Myocyte (in vitro differentiated cells): Measurements from ENCODE around the gene LGALS13. TPM values are rescaled to one million over a fixed set of nuclear protein-coding genes. Genes with fewer than 3 reads are reported as not detected.
"Not testable (repeated sequence)": the region's sequence is repeated elsewhere in the genome, so short reads cannot be mapped to it uniquely, and the experiment has no call there.

ENCODE experiments used
- DNase-seq: peaks from one replicate; pipeline ENCODE4 v3.0.0-alpha.2; 2012; ENCODE audit warnings: low read depth
- total RNA-seq: library from RNA; depleted of rRNA; stranded (reverse); fragments of >200 nt; gene quantifications from 2 replicates; pipeline ENCODE4 v1.2.3, GENCODE V29; 2014

LGALS13 gene
- total RNA-seq, 1 donor from 2014 or later = not detected

DNA sequence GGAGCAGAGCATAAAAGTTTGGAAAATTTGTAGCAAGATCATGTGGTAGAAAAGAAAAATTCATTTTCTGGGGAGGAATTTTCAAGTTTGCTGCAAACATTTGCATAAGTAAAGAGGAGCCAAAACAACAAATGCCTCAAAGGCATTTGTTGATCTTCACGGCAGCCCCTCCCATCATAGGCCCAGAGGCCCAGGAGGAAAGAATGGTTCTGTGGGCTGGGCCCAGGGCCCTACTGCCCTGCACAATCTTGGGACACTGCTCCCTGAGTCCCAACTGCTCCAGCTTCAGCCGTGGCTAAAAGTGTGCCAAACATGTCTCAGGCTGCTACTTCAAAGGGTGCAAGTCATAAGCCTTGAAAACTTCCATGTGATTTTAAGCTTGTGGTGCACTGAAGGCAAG is 11.3 kb downstream of the LGALS13 start:
- no peak for DNase-seq

- no peak for DNase-seq
Measured at GRCh38 chr19:39617745-39618144, 15.4 kb downstream of the LGALS13 start.

GRCh38 chr19:39623946-39624345 is 21.6 kb downstream of the LGALS13 start:
- DNase-seq = no peak

DNA sequence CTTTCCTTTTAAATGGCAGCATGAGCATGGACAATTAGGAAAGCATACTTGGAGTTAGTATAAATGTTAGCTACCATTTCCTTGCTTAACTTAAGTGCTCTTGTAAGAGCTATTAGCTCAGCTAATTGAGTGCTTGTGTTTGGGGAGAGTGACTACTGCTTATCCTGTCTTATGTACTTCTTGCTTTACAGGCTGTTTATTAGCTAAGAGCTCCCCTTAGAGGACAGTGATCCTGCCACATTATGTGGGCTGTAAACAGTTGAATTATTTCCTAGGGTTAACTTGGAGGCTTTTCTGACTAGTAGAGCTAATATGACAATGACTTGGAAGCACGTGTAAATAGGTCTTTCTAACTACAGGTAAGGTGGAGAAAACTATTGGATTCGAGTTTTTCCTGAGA is 25.3 kb downstream of the LGALS13 start:
- DNase-seq = not testable (repeated sequence)

- DNase-seq = no peak
Measured at GRCh38 chr19:39631178-39631577, 28.9 kb downstream of the LGALS13 start.

GRCh38 chr19:39631626-39632025 is 29.3 kb downstream of the LGALS13 start:
- no peak for DNase-seq

DNA sequence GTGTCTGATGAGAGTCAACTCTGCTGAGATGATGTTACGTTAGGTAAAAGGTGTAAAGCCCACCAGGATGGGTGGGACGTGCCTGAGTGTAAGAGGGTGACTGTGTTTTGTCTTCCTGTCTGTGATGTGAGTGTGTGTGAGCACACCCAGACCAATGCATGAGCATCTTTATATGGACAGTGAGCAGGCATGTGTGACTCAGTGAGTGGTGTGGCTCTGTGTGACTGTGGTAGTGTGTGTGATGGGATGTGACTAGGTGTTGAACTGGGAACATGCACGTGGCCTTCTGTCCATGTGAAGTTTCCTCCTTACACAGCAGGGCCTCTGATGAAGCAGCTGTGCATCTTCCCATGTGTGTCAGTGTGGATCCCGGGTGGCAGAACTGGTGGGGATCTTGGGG is 35.6 kb downstream of the LGALS13 start:
- DNase-seq = no peak

- DNase-seq = no peak
Measured at GRCh38 chr19:39641773-39642172, 39.4 kb downstream of the LGALS13 start.

DNA sequence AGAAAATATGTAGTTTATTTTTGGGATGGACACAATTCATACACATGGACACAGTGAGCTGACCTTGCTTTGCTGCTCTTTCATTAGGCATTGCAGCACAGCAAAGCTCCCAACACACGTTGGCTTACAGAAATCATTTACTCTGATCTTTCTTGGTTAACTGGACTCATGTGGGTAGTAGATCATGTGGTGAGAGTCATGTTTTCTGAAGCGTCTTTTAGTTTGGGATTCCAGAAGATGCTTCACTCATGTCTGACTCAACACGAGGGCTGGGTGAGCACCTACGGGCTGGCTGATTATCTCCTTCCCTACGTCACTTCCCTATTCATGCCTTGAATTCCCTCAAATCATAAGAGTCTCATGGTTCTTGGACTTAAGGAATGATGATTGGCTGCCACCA is 41.3 kb downstream of the LGALS13 start:
- no peak for DNase-seq

GRCh38 chr19:39645800-39646411 is 43.6 kb downstream of the LGALS13 start:
- DNase-seq = peak; percentile 46

DNA sequence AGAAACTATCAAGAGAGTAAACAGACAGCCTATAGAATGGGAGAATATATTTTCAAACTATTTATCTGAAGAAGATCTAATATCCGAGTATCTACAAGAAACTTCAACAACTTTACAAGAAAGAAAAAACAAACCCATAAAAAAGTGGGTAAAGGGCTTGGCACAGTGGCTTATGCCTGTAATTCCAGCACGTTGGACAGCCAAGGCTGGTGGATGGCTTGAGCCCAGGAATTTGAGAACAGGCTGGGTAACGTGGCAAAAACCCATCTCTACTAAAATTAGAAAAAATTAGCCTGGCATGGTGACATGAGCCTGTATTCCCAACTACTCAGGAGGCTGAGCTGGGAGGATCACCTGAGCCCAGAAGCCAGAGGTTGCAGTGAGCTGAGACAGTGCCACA is 45.6 kb downstream of the LGALS13 start:
- no peak for DNase-seq

- DNase-seq = no peak
Measured at GRCh38 chr19:39655613-39656012, 53.3 kb downstream of the LGALS13 start, which contains the start of gene LGALS16. LGALS16 (plus strand) TSS chr19:39655913; CDS start chr19:39655962, 49 bp downstream.

Other genes starting within 250 kb of the LGALS13 start
- 37.0 and 39.1 TPM in 2 replicates for gene PAF1, start 211.4 kb upstream of the LGALS13 start, total RNA-seq
- 28.1 and 29.3 TPM in 2 replicates for gene MED29, start 211.1 kb upstream of the LGALS13 start, total RNA-seq
- gene ZFP36, start 195.7 kb upstream of the LGALS13 start, total RNA-seq = 6.8 and 7.3 TPM in 2 replicates
- gene PLEKHG2, start 189.9 kb upstream of the LGALS13 start, total RNA-seq = 14.3 and 20.6 TPM in 2 replicates
- 129 and 130 TPM in 2 replicates for gene RPS16, start 166.6 kb upstream of the LGALS13 start, total RNA-seq
- 107 and 124 TPM in 2 replicates for gene SUPT5H, start 156.9 kb upstream of the LGALS13 start, total RNA-seq
- 65.1 and 71.1 TPM in 2 replicates for gene TIMM50, start 121.7 kb upstream of the LGALS13 start, total RNA-seq
- gene DLL3, start 103.6 kb upstream of the LGALS13 start, total RNA-seq = 0.42 and 0.51 TPM in 2 replicates
- gene SELENOV, start 87.4 kb upstream of the LGALS13 start, total RNA-seq = not detected in 2 replicates
- 2.9 and 3.3 TPM in 2 replicates for gene EID2B, start 69.7 kb upstream of the LGALS13 start, total RNA-seq
- 12.9 and 16.4 TPM in 2 replicates for gene EID2, start 62.4 kb upstream of the LGALS13 start, total RNA-seq
- not detected in 2 replicates for gene LGALS16, start 53.4 kb downstream of the LGALS13 start, total RNA-seq
- not detected in 2 replicates for gene LGALS14, start 102.0 kb downstream of the LGALS13 start, total RNA-seq
- not detected in 2 replicates for gene CLC, start 135.5 kb downstream of the LGALS13 start, total RNA-seq
- not detected in 2 replicates for gene LEUTX, start 176.3 kb downstream of the LGALS13 start, total RNA-seq
- gene DYRK1B, start 231.6 kb downstream of the LGALS13 start, total RNA-seq = 0.16 and 0.45 TPM in 2 replicates
- gene FBL, start 243.9 kb downstream of the LGALS13 start, total RNA-seq = 21.7 and 26.1 TPM in 2 replicates